GM12878 (cell line): ENCODE data around the gene DZIP1L.

Experiments
- BMI1 ChIP-seq: fragments of 450-650 bp; IDR thresholded peaks from 2 replicates; pipeline ENCODE4 v1.6.1; 2016; ENCODE audit warnings: mild to moderate bottlenecking, moderate library complexity, borderline replicate concordance
- BRCA1 ChIP-seq: IDR thresholded peaks from 2 replicates; pipeline ENCODE4 v1.6.1; 2011; ENCODE audit warnings: low read depth, low read length, improper control_type of control experiment
- CBX3 ChIP-seq: fragments of 200-600 bp; sonication (generic); IDR thresholded peaks from 2 replicates; pipeline ENCODE4 v1.6.1; 2016; ENCODE audit warnings: low read depth, borderline replicate concordance
- CTCF ChIP-seq, 3 experiments: IDR thresholded peaks in 2 of 3; conservative IDR thresholded peaks in 1 of 3; 2 replicates each; pipeline ENCODE4 v1.5.1; 2011; ENCODE audit warnings: low read depth in 3 of 3, low read length in 3 of 3, mild to moderate bottlenecking in 3 of 3, control low read depth in 2 of 3, moderate library complexity in 2 of 3, inconsistent platforms in 1 of 3, mixed read lengths in 1 of 3; ENCODE audit not compliant: control insufficient read depth in 2 of 3, insufficient read depth in 1 of 3; ENCODE audit errors: extremely low read depth in 1 of 3
- EZH2 ChIP-seq: IDR thresholded peaks from 2 replicates; pipeline ENCODE4 v1.6.1; 2012; ENCODE audit warnings: low read depth, mild to moderate bottlenecking, control low read depth, inconsistent platforms, low read length, borderline replicate concordance; ENCODE audit not compliant: control insufficient read depth
- FOS ChIP-seq: IDR thresholded peaks from 3 replicates; pipeline ENCODE4 v1.6.1; 2011; ENCODE audit warnings: borderline replicate concordance; ENCODE audit not compliant: insufficient read length; ENCODE audit errors: extremely low read depth
- MLLT1 ChIP-seq: fragments of 450-650 bp; IDR thresholded peaks from 2 replicates; pipeline ENCODE4 v1.6.1; 2016; ENCODE audit warnings: mild to moderate bottlenecking
- NFIC ChIP-seq: IDR thresholded peaks from 2 replicates; pipeline ENCODE4 v1.6.1; 2012; ENCODE audit warnings: low read depth, mild to moderate bottlenecking, inconsistent platforms, low read length, moderate library complexity
- POLR2AphosphoS2 ChIP-seq: IDR thresholded peaks from 2 replicates; pipeline ENCODE4 v1.6.1; 2011; ENCODE audit warnings: low read depth, mild to moderate bottlenecking, low read length, improper control_type of control experiment, moderate library complexity
- RAD21 ChIP-seq: IDR thresholded peaks from 2 replicates; pipeline ENCODE4 v1.6.1; 2011; ENCODE audit warnings: mild to moderate bottlenecking, low read depth, low read length, moderate library complexity; ENCODE audit not compliant: insufficient read depth
- ZBTB40 ChIP-seq: fragments of 450-650 bp; IDR thresholded peaks from 2 replicates; pipeline ENCODE4 v1.6.1; 2016; ENCODE audit warnings: mild to moderate bottlenecking, moderate library complexity, borderline replicate concordance
- ZNF274 ChIP-seq: IDR thresholded peaks from one replicate; pipeline ENCODE4 v1.8.0; 2011; ENCODE audit not compliant: insufficient read length, insufficient read depth
- ZNF384 ChIP-seq: IDR thresholded peaks from 2 replicates; pipeline ENCODE4 v1.6.1; 2012; ENCODE audit warnings: low read depth, mild to moderate bottlenecking, low read length, improper control_type of control experiment, borderline replicate concordance

- TF ChIP-seq CTCF (IDR thresholded peaks at IDR 0.05 in 2 of 3, conservative IDR thresholded peaks at IDR 0.05 in 1 of 3; ENCODE audit: control insufficient read depth in 2 of 3, extremely low read depth in 1 of 3, insufficient read depth in 1 of 3, low read depth in 3 of 3, low read length in 3 of 3): peak in 2 of 3 experiments; percentile 21 to 50; a peak in 2 of 6 replicates
- TF ChIP-seq BMI1: no peak
- no peak for TF ChIP-seq FOS
- no peak for TF ChIP-seq CBX3
- TF ChIP-seq RAD21: no peak
- no peak for TF ChIP-seq NFIC
- TF ChIP-seq ZNF274: no peak
- no peak for TF ChIP-seq POLR2AphosphoS2
- TF ChIP-seq BRCA1: no peak
- TF ChIP-seq EZH2: no peak
- no peak for TF ChIP-seq ZBTB40
- TF ChIP-seq ZNF384: no peak
- no peak for TF ChIP-seq MLLT1
These were observed 17.9 kb downstream of the DZIP1L start for GRCh38 chr3:138097192-138098172.
